ENCODE data around the gene CCT8.

The CCT8 gene

GRCh38 chr21:29007810-29008209, 65.6 kb downstream of the CCT8 start:
- no peak for FAIRE-seq
- TF ChIP-seq POLR2AphosphoS5 (IDR thresholded peaks at IDR 0.05; ENCODE audit: low read depth, low read length), result no peak
- no peak for TF ChIP-seq TAF1 (IDR thresholded peaks at IDR 0.05; ENCODE audit: borderline replicate concordance, low read depth, low read length)
- no peak for DNase-seq (ENCODE audit: insufficient read length)

GRCh38 chr21:29007135-29007534, 66.3 kb downstream of the CCT8 start:
- TF ChIP-seq POLR2AphosphoS5 (IDR thresholded peaks at IDR 0.05; ENCODE audit: low read depth, low read length) (no peak), POLR2A (IDR thresholded peaks at IDR 0.05; ENCODE audit: low read depth, low read length) (no peak), TAF1 (IDR thresholded peaks at IDR 0.05; ENCODE audit: borderline replicate concordance, low read depth, low read length) (no peak)
- no peak for DNase-seq (ENCODE audit: insufficient read length)
- peak; percentile 53 for FAIRE-seq

Measured in GM12892 (cell line).